Measurements from ENCODE around the gene MARK3.

Gene MARK3

DNA sequence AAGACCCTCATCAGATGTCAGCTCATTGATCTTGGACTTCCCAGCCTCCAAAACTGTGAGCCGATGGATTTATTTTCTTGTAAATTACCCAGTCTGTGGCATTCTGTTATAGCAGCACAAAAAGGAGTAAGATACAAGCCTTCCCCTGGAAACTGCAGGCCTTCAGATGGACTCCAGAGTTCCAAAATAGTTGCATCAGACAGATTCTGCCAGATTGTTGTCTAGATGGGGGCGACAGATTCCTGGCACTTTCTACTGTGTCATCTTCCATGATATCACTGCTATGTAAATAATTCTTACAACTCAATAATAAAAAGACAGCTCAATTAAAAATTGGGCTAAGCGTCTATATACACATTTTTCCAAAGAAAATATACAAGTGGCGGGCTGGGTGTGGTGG is 17.2 kb upstream of the MARK3 start:
- DNase-seq: no peak

DNA sequence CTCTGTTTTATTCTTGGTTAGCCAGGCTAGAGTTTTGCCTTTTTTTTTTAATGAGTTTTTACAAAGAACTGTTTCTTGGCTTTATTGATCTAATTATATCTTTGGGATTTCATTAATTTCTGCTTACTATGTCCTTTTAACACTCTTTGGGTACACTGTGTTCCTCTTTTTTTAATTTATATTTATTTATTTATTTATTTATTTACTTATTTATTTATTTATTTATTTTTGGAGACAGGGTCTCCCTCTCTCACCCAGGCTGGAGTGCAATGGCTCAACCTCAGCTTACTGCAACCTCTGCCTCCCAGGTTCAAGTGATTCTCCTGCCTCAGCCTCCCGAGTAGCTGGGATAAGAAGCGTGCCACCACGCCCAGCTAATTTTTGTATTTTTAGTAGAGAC is 15.1 kb upstream of the MARK3 start:
- DNase-seq: no peak

DNA sequence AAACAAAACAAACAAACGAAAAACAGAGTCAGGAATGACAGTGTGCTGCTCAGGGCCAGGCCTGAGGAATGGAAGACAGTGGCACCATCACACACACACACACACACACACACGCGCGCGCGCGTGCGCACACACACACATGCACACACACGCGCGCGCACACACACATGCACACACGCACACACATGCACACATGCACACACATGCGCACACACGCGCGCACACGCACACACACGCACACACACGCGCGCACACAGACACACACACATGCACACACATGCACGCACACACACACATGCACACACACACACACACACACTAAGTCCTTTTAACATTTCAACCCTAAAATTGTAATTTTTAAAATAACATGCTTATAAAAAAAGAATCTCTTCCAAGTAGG is 13.2 kb upstream of the MARK3 start:
- no peak for DNase-seq

DNA sequence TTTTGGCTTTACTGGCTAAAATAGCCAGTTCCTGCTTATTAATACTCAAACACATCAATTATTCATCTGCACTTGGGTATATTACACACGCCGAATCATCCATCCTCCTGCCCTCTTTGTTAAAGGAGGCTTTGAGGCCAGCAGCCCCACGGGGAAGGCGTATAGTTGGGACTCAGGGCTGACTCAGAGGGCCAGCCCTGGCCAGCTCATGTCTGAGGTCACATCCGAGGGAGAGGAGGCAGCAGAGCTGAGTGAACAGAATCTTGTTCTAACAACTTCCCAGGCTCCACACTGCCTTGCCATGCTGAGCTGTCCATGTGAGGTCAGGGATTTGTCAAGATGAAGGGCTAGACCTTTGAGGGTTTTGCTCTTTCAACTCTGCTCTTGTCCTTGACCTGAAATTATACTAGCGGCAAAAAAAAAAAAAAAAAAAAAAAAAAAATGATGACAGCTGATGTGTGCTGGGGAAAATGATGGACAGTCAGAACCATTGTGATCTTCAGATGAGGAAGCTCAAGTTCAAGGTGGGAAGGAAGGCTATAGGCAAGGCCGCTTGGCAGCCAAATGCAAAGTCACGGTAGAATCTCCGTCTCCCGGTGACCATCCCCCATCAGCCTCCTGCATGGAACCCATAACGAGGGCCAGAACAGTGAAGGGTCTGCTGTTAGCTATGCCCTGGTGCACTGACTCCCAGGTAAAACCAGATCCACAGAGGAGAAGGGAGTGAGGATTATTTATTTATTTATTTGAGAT is 12.5 kb upstream of the MARK3 start:
- no peak for DNase-seq

DNA sequence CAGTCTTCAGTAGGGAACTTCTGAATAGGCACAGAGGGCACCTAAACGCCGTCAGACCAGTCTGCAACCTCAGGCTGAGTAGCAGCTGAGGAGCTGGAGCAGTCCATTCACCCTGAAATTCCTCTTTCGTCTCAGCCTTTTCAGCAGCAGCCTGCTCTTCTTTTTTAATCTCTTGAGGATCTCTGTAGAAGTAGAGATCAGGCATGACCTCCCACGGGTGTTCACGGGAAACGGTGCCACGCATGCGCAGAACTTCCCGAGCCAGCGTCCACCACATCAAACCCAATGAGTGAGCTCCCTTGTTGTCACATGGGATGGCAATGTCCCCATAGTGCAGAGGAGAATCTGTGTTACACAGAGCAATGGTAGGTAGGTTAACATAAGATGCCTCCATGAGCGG is 11.1 kb upstream of the MARK3 start:
- DNase-seq: no peak

DNA sequence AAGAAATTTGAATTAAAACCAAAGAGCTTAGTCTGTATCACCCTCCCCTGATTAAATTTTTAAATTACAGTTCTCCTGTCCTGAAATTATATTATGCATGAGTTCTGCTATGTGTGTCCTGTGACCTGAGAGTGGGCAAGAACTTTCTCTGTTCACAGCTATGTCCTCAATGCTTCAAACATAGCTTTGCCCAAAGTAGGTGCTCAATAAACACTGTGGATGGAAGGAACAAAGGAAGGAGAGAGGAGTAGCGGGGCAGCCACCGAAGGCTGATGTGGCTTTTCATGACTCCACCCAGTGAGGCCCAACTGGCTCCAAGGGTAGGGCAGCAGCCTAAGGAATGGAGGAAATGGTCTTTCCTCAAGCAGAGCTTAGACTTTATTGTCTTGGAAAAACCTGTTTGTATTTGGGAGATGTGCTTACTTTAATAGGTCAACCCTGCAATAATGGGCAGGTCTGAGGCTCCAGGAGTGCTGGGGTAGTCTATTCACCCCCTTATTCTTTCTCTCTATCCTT is 7.6 kb upstream of the MARK3 start:
- no peak for DNase-seq

DNA sequence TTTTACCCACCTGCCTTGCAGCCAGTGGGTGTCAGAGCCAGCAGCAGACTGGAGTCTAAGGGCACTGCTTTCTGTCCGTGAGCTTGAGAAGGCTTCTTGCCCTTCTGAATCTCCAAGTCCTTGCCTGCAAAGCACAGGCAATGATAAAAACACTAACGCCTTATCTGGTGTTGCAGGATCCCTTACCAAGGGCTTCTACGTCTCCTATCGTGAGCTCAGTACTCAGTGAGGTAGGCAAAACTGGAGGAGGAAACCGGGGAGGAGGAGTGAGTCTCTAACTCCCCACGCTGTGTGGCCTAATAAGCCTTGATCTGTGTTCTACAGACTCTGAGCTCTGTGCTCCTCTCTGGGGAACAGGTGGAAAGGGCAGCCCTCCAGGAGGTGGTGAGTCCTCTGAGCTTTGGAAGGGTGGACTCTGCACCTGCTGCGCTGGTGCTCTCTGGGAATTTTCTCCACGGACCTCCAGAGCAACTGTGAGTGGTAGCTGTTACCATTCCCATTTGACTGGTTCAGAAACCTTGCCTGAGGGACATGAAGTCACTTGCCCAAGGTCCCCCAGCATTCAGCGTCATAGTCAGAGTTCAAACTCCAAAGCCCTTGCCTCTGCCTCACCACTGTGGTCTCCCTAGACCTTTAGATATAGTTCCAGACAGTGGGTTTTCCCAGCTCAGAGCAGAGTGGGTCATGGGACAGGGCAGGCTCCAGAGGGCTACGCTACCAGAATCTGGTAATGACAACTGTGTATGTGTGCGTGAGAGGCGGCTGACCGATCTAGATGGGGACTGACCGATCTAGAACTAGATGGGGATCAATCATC is 7.0 kb upstream of the MARK3 start:
- DNase-seq: no peak

DNA sequence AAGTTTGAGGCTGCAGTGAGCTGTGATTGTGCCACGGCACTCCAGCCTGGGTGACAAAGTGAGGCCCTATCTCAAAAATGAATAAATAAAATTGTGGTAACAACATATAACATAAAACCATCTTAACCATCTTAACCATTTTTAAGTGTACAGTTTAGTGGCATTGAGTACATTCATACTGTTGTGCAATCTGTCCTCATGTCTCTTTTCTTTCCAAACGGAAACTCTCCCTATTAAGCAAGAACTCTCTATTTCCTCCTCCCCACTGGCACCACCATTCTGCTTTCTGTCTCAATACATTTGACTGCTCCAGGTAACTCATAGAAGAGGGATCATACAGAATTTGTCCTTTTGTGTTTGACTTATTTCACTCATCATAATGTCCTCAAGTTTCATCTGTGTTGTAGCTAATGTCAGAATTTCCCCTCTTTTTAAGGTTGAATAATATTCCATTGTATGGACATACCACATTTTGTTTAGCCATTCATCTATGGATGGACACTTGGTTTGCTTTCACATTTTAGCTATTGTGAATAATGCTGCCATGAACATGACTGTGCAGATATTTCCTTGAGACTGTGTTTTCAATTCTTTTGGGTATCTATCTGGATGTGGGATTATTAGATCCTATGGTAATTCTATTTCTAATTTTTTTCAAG is 4.4 kb upstream of the MARK3 start:
- no peak for DNase-seq

DNA sequence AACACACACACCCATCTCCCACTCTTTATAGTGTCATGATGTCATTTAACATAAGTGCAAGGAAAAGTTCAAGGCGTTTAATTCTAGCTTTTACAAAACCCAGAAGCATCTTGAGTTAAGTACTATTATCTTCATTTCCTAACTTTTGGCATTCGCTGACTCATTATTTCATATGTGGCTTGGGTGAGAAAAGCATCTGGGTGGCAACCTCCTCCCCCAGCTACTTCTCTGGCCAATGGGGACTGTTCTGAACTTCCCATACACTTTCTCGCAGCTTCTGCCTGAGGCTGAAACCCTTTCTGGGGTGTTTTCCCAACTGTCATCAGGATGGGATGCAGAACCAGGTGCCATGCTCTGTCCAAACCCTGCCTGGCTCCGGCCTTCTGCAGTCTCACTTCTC is 2.8 kb upstream of the MARK3 start:
- DNase-seq: no peak

DNA sequence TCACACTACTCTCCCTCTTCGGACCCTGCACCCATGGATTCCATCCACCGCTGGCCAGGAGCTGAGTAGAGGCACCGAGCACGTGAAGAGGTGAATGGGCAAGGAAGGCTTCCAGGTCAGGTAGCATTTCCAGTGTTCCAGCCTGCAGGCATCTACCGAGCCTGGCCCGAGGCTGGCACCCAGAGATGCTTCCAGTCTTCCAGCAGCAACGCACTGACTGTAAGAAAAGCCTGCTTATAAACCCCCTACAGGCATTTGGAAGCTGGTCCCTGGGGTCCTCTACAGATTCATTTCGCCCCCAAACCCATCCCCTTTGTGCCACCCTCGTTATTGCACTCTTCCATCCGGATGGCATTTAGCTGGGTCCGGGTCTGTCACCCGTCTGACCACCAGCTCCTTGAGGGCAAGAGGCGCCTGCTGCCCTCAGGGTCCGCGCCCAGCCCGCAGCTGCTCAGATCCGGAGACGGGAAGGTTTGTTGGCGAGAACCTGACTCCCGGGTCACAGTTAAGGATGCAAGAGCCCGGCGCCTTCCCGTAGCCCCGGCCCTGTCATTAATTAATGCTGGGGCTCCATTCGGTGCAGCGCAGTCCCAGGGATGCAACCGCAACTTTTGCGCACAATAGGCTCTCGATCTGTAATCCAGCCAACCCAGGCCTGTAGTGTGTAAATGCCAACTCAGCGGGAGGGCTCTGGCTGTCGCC is 614 bp upstream of the MARK3 start:
- peak in 1 of 2 experiments; percentile 60 for DNase-seq

DNA sequence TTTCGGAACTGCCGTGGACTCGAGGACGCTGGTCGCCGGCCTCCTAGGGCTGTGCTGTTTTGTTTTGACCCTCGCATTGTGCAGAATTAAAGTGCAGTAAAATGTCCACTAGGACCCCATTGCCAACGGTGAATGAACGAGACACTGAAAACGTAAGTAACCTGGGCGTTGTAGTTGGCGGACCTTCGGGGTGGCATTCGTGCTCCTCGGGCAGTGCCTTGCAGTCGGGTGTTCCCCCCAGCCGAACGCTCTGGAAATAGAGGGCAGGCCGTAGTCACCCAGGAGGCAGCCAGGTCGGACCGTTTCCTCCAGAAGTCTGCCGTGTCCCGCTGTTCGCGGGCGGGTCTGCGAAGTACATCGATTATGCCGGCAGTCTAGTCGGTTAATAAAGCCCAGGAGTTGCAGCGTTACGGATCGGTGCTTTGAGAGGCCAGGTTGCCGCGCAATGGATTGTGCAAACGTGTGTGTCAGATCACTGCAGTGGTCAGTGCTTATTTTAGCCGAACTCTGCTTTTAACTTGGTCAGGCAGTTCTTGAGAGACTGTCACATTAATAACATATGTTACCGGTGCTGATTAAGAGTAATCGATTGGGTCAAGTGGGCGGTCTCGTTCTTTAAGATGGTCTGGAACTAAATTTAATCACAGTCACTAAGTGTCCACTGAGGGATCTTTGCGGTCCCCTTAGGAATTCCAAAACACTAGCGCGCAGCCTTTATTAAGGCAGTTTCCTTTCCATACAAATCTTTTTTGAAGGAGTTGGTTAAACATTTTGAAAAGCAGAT is 906 bp downstream of the MARK3 start:
- DNase-seq: peak; percentile 33 to 55

DNA sequence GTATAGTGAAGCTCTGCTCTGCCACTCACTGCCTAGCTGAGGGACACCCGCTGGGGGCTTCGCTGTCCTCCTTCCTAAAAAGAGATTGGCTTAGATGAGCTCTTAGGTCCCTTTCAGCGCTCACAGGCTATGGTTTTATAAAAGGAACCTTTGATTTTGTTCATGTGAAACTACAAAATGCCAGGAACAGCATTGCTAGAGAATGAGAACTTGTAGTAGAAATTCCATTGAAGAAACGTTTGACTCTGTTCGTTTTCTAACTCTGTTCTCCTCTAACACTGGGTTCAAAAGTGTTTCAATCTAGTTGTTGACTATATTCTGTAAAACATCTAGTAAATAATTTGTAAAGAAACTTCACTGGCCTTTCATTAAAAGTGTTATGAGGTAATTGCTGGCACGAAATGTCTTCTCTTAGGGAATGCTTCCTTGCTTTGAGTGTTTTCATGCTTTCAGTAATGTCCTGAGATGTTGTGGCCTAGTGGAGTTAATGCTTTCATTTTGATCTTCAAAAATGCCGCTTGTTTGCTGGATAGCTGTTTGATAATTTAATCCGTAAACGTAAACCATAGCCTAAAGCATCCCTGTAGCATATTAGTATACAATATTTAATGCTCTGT is 1.6 kb downstream of the MARK3 start:
- peak in 1 of 2 experiments; percentile 55 for DNase-seq

DNA sequence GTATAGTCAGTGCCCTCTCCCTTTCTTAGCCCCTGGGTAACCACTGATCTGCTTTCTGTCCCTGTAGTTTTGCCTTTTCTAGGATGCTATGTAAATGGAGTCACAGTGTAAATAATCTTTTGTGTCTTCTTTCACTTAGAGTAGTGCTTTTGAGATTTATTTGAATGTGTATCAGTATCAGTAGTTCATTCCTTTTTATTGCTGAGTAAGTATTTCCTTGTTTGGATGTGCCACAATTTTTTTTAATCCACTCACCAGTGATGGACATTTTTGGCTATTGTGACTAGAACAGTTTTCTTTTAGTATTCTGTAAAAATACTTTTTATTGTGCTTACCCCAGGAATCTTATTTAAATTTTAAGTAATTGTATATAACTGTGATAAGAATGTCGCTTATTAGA is 3.4 kb downstream of the MARK3 start:
- DNase-seq: no peak

DNA sequence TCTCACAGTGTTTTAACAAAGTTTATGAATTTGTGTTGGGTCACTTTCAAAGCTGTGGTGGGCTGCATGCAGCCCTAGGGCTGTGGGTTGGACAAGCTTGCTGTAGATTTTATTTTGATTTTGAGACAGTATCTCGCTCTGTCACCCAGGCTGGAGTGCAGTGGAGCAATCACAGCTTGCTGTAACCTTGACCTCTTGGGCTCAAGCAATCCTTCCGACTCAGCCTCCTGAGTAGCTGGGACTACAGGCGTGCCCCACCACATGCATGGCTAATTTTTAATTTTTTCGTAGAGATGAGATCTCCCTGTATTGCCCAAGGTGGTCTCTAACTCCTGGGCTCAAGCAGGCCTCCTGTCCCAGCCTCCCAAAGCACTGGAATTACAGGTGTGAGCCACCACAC is 5.4 kb downstream of the MARK3 start:
- DNase-seq: no peak

DNA sequence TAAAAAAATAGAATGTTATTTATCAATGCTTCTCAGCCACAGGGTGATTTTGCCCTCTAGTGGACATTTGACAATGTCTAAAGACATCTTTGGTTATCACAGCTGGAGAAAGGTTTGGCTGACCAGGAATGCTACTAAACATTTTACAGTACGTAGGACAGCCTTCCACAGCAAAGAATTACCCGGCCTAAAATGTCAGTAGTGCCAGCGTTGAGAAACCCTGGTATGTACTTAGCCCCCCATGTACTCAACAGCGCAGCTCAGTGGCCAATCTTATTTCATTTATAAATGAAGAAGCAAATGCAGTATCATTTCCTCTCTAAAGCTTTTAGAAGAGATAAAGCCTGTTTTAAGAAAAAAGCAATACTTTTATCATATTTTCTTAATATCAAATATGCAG is 5.8 kb downstream of the MARK3 start:
- peak; percentile 53 to 85 for DNase-seq

DNA sequence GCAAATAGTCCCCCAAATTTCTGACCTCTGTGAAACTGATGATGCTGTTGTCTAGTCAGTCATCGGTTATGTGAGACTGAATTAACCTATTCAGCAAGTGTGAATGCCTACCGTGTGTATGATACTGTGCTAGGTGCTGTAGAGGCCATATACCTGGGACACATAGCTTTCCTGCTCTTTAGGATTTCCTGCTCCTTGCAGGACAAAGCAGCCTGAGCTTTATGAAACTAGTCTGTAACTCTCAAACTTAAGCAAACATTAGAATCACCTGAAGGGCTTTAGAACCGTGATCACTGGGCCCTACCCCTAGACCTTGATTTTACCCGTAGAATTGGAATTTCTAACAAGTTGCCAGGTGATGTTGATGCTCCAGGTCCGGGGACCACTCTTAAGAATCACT is 6.9 kb downstream of the MARK3 start:
- DNase-seq: no peak

DNA sequence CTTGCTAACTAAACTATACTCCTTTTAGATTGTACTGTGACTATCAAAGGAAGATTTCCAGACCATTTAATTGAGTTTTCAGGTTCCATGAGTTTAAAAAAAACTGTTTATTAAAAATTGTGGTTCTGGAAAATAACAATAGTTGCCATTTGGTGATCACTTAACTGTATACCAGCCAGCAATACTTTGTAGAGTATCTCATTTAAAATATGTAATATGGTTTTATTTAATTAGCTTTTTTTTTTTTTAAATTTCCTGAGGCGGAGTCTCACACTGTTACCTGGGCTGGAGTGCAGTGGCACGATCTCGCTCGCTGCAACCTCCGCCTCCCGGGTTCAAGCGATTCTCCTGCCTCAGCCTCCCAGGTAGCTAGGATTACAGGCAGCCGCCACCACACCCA is 7.4 kb downstream of the MARK3 start:
- no peak for DNase-seq

DNA sequence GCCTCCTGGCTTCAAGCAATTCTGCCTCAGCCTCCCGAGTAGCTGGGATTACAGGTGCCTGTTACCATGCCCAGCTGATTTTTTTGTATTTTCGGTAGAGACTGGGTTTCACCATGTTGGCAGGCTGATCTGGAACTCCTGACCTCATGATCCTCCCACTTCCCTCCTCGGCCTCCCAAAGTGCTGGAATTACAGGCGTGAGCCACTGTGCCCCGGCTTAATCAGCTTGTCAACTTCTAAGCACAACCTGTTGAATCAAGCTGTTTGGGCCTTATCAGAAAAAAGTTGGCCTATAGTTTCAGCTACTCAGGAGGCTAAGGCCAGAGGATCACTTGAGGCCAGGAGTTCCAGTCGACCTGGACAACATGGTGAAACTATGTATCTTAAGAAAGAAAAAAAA is 7.9 kb downstream of the MARK3 start:
- DNase-seq: no peak

DNA sequence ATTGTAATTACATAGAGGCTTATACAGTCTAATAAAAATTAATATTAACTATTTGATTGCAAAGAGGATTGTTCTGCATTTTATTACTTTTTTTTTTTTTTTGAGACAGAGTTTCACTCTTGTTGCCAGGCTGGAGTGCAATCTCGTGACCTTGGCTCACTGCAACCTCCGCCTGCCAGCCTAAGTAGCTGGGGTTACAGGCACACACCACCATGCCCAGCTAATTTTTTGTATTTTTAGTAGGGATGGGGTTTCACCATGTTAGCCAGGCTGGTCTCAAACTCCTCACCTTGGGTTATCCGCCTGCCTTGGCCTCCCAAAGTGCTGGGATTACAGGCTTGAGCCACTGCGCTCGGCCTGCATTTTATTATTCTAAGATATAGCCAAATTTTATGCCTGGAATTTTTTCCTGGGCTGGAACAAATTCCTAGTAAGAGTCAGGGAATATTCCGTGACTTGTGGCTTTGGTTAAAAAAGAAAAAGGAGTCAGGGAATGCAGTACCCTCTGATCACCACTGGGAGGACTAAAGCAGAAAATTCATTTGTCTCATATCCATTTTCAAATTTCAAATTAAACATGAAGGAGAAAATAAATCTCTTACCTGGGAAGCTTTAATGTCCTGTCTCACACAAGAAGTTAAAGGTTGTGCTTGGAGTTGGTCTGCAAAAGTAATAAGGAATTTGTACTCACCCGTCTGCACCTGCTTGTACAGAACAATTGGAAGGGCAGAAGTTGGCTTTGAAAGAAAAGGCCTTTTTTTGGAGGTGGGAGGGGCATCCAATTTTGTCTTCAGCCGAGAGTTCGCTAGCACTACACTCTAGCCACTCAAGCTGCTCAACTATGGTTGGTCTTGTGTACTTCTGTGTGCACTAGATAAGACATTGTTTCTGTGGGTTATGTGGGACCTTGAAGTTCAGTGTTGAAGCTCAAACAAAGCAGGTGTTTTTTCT is 8.7 kb downstream of the MARK3 start:
- DNase-seq: peak in 1 of 2 experiments; percentile 42

DNA sequence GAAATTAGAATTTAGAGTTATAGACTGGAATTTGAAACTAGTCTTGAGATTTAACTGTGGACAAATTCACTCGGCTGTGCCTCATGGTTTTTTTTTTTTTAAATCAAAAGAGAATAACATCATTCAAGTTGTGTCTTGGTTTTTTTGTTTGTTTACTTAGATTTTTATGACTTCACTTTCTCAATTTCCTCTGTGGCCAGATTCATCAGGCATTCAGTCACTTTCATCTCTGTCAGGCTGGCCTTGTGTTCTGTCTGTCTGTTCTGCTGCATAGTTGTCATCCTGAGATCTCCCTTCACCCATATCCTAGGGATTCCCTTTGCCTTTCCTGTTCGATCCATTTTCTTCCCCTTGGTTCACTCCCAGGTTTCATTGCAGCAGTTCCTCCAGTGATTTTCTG is 10.0 kb downstream of the MARK3 start:
- no peak for DNase-seq

DNA sequence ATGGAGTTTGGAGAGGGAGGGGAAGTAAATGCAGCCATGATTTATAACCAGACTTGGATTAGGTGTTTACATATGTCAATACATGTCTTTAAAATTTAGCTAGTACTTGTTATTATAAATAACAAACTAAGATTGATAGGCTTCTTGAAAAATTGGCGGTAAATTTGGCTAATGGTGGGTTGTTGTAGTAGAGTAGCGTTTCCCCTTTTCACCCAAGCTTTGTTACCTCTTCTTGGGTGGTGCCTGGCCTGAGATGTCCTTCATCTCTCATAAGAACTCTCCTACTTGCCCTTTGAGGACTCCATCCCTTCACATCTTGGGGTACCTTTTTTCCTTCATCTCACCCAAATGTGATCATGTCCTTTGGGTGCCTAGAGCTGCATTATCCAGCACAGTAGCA is 11.2 kb downstream of the MARK3 start:
- DNase-seq: no peak
